Measurements from ENCODE around the gene LALBA.
"Not testable (repeated sequence)": the region's sequence is repeated elsewhere in the genome, so short reads cannot be mapped to it uniquely, and the experiment has no call there.

The LALBA gene

GRCh38 chr12:48532601-48533000, 37.2 kb downstream of the LALBA start:
- DNase-seq (ENCODE audit: low read depth in 1 of 2, low spot score in 1 of 2) = no peak

- no peak for DNase-seq (ENCODE audit: low read depth in 1 of 2, low spot score in 1 of 2)
These were observed 41.8 kb downstream of the LALBA start for GRCh38 chr12:48527891-48528670.

GRCh38 chr12:48525332-48525731, 44.5 kb downstream of the LALBA start, which contains the start of gene OR8S1:
Gene OR8S1, plus strand, starts transcription at chr12:48525632. Its CDS starts 0 bp downstream, at chr12:48525632.
- no peak for DNase-seq (ENCODE audit: low read depth in 1 of 2, low spot score in 1 of 2)

GRCh38 chr12:48520381-48520780, 49.5 kb downstream of the LALBA start:
- DNase-seq (ENCODE audit: low read depth in 1 of 2, low spot score in 1 of 2) = not testable (repeated sequence)
